SW 1271 (cell line): Measurements from ENCODE around the gene HDLBP.
A peak's percentile ranks its signal among the peaks of the same experiment; 100 is the strongest.
"Not testable (repeated sequence)": the region's sequence is repeated elsewhere in the genome, so short reads cannot be mapped to it uniquely, and the experiment has no call there.

Experiments used
- DNase-seq, 2 experiments: peaks; one replicate each; lab custom pipeline; 2025; lab: John Stamatoyannopoulos, UW

The HDLBP gene

GRCh38 chr2:241329669-241330615, 14.5 kb upstream of the HDLBP start:
- DNase-seq, result no peak

GRCh38 chr2:241325257-241325656, 9.8 kb upstream of the HDLBP start:
- no peak for DNase-seq

- no peak for DNase-seq
Observed at GRCh38 chr2:241324775-241325174, 9.3 kb upstream of the HDLBP start.

GRCh38 chr2:241323778-241324177, 8.3 kb upstream of the HDLBP start:
- no peak for DNase-seq

- DNase-seq, result no peak
Observed at GRCh38 chr2:241321886-241322285, 6.4 kb upstream of the HDLBP start.

GRCh38 chr2:241321033-241321432, 5.6 kb upstream of the HDLBP start:
- DNase-seq, result no peak

- no peak for DNase-seq
Observed at GRCh38 chr2:241320394-241320793, 4.9 kb upstream of the HDLBP start.

- not testable (repeated sequence) for DNase-seq
Observed at GRCh38 chr2:241318830-241319229, 3.4 kb upstream of the HDLBP start.

GRCh38 chr2:241317391-241317790, 1.9 kb upstream of the HDLBP start:
- no peak for DNase-seq

GRCh38 chr2:241316825-241317224, 1.4 kb upstream of the HDLBP start:
- peak in 1 of 2 experiments; percentile 12 for DNase-seq

- peak; percentile 47 to 84 for DNase-seq
Observed at GRCh38 chr2:241315879-241316631, 583 bp upstream of the HDLBP start, which contains the start of gene SEPTIN2. Gene SEPTIN2 (plus strand): TSS chr2:241315925. CDS start chr2:241324233, 8,308 bp downstream.

- DNase-seq, result peak in 1 of 2 experiments; percentile 66
Observed at GRCh38 chr2:241314226-241315092, 1.0 kb downstream of the HDLBP start.

- no peak for DNase-seq
Observed at GRCh38 chr2:241313543-241314095, 1.9 kb downstream of the HDLBP start.

- DNase-seq, result no peak
Observed at GRCh38 chr2:241312082-241312481, 3.4 kb downstream of the HDLBP start.

- no peak for DNase-seq
Observed at GRCh38 chr2:241310917-241311566, 4.4 kb downstream of the HDLBP start.

GRCh38 chr2:241309684-241310117, 5.8 kb downstream of the HDLBP start:
- DNase-seq, result no peak

GRCh38 chr2:241308832-241309500, 6.5 kb downstream of the HDLBP start:
- DNase-seq, result no peak

GRCh38 chr2:241308267-241308666, 7.2 kb downstream of the HDLBP start:
- no peak for DNase-seq

GRCh38 chr2:241307055-241307454, 8.4 kb downstream of the HDLBP start:
- DNase-seq, result no peak

GRCh38 chr2:241304039-241304670, 11.3 kb downstream of the HDLBP start:
- DNase-seq, result no peak
